Neural progenitor cell (in vitro differentiated cells): ENCODE results near the gene ERCC1. TPM values are rescaled to one million over a fixed set of nuclear protein-coding genes. Genes with fewer than 3 reads are reported as not detected.

Source experiments
- DNase-seq: peaks from one replicate; pipeline ENCODE4 v3.0.0-alpha.2; 2016; ENCODE audit warnings: low spot score
- H2AFZ ChIP-seq: fragments of 200-600 bp; sonication (generic); replicated peaks from 2 replicates; pipeline ENCODE4 v1.6.1; 2016; ENCODE audit warnings: antibody characterized with exemption
- H3F3A ChIP-seq: fragments of 200-600 bp; sonication (generic); 2 replicates; pipeline ENCODE4 v1.6.1; 2016; ENCODE audit warnings: antibody characterized with exemption, low read depth
- H3K27ac ChIP-seq: fragments of 200-600 bp; sonication (generic); 2 replicates; pipeline ENCODE4 v1.5.1; 2016; ENCODE audit warnings: mild to moderate bottlenecking
- H3K27me3 ChIP-seq: fragments of 200-600 bp; sonication (generic); 2 replicates; pipeline ENCODE4 v1.6.1; 2016; ENCODE audit warnings: mild to moderate bottlenecking, moderate library complexity
- H3K36me3 ChIP-seq: fragments of 200-600 bp; sonication (generic); 2 replicates; pipeline ENCODE4 v1.5.1; 2016
- H3K4me1 ChIP-seq: fragments of 200-600 bp; sonication (generic); 2 replicates; pipeline ENCODE4 v1.6.1; 2016; ENCODE audit warnings: mixed run types
- H3K4me2 ChIP-seq: fragments of 200-600 bp; sonication (generic); 2 replicates; pipeline ENCODE4 v1.6.1; 2016
- H3K4me3 ChIP-seq: fragments of 200-600 bp; sonication (generic); 2 replicates; pipeline ENCODE4 v1.5.1; 2016
- H3K79me2 ChIP-seq: fragments of 200-600 bp; sonication (generic); 2 replicates; pipeline ENCODE4 v1.6.1; 2016; ENCODE audit warnings: low read depth
- H3K9ac ChIP-seq: fragments of 200-600 bp; sonication (generic); 2 replicates; pipeline ENCODE4 v1.6.1; 2016
- H3K9me3 ChIP-seq: fragments of 200-600 bp; sonication (generic); 2 replicates; pipeline ENCODE4 v1.5.1; 2016; ENCODE audit warnings: low read depth
- H4K20me1 ChIP-seq: fragments of 200-600 bp; sonication (generic); 2 replicates; pipeline ENCODE4 v1.6.1; 2016; ENCODE audit warnings: low read depth
- H3K27ac Mint-ChIP-seq: 3 replicates; pipeline ENCODE4 v1.8.0; 2021; ENCODE audit warnings: mixed read lengths
- H3K27me3 Mint-ChIP-seq: 2 replicates; pipeline ENCODE4 v1.8.0; 2022; ENCODE audit warnings: low read depth, mild to moderate bottlenecking, inconsistent platforms, moderate library complexity, mixed read lengths; ENCODE audit not compliant: insufficient read depth
- H3K36me3 Mint-ChIP-seq: 3 replicates; pipeline ENCODE4 v1.8.0; 2021; ENCODE audit warnings: mixed read lengths
- H3K4me1 Mint-ChIP-seq: 3 replicates; pipeline ENCODE4 v1.8.0; 2021; ENCODE audit warnings: mixed read lengths
- H3K4me3 Mint-ChIP-seq: 3 replicates; pipeline ENCODE4 v1.8.0; 2021; ENCODE audit warnings: mild to moderate bottlenecking, moderate library complexity, mixed read lengths
- H3K9me3 Mint-ChIP-seq: 3 replicates; pipeline ENCODE4 v1.8.0; 2020; ENCODE audit warnings: mixed read lengths
- CTCF ChIP-seq: fragments of 200-600 bp; sonication (generic); IDR thresholded peaks from 2 replicates; pipeline ENCODE4 v1.5.1; 2017; ENCODE audit warnings: antibody characterized with exemption, mild to moderate bottlenecking
- EZH2 ChIP-seq: fragments of 200-600 bp; sonication (generic); IDR thresholded peaks from 2 replicates; pipeline ENCODE4 v1.6.1; 2017; ENCODE audit warnings: antibody characterized with exemption, mild to moderate bottlenecking, moderate library complexity
- EZH2phosphoT487 ChIP-seq: fragments of 200-600 bp; sonication (generic); IDR thresholded peaks from 2 replicates; pipeline ENCODE4 v1.6.1; 2017; ENCODE audit warnings: antibody characterized with exemption
- total RNA-seq: library from RNA; depleted of rRNA; stranded (reverse); fragments of >200 nt; gene quantifications from 2 replicates; pipeline ENCODE4 v1.2.3, GENCODE V29; 2015; ENCODE audit warnings: low replicate concordance

ERCC1 gene
- total RNA-seq, 1 donor from 2014 or later, result 46.0 TPM

GRCh38 chr19:45385392-45386221 lies 38.1 kb downstream of the ERCC1 start:
- Histone ChIP-seq H3K79me2 (no peaks in the 10 kb centered on the region), H3K27ac (no peak overlapping the region), H3K9me3 (no peaks in the 10 kb centered on the region), H3K4me1 (no peaks in the 10 kb centered on the region), H3K4me3 (no peak overlapping the region), H3K27me3 (peaks cover 31% of the 10 kb centered on the region), H2AFZ (no peak overlapping the region), H3F3A (no peaks in the 10 kb centered on the region), H4K20me1 (no peaks in the 10 kb centered on the region), H3K9ac (no peak overlapping the region), H3K36me3 (no peaks in the 10 kb centered on the region), H3K4me2 (peak overlapping the region; percentile 27)
- Mint-ChIP-seq H3K36me3 (no peaks in the 10 kb centered on the region), H3K27me3 (peaks cover 3% of the 10 kb centered on the region), H3K4me3 (no peak overlapping the region), H3K27ac (no peak overlapping the region), H3K4me1 (peaks cover 2% of the 10 kb centered on the region), H3K9me3 (no peaks in the 10 kb centered on the region)
- peak; percentile 19 for DNase-seq
- TF ChIP-seq EZH2 (peak; percentile 54), CTCF (no peak), EZH2phosphoT487 (peak; percentile 46)

- peaks cover 4% of the 10 kb centered on the region for H3K4me1 ChIP-seq
- peaks cover 6% of the 10 kb centered on the region for H3F3A ChIP-seq
- no peaks in the 10 kb centered on the region for H3K79me2 ChIP-seq
- H3K4me3 ChIP-seq, result no peak overlapping the region
- H3K9me3 ChIP-seq, result no peaks in the 10 kb centered on the region
- Mint-ChIP-seq H3K27me3 (peaks cover 8% of the 10 kb centered on the region), H3K27ac (no peak overlapping the region), H3K36me3 (no peaks in the 10 kb centered on the region), H3K9me3 (no peaks in the 10 kb centered on the region), H3K4me3 (no peak overlapping the region), H3K4me1 (peaks cover 5% of the 10 kb centered on the region)
- H3K27ac ChIP-seq, result no peak overlapping the region
- H3K9ac ChIP-seq, result no peak overlapping the region
- no peak for DNase-seq
- TF ChIP-seq CTCF (no peak), EZH2 (no peak), EZH2phosphoT487 (no peak)
- no peak overlapping the region for H3K4me2 ChIP-seq
- H3K27me3 ChIP-seq, result peaks cover 31% of the 10 kb centered on the region
- no peaks in the 10 kb centered on the region for H3K36me3 ChIP-seq
- no peaks in the 10 kb centered on the region for H4K20me1 ChIP-seq
- H2AFZ ChIP-seq, result no peak overlapping the region
Observed at GRCh38 chr19:45382426-45382825, 41.3 kb downstream of the ERCC1 start.

GRCh38 chr19:45380107-45380506 lies 43.6 kb downstream of the ERCC1 start:
- Histone ChIP-seq H3K36me3 (no peaks in the 10 kb centered on the region), H3K4me3 (no peak overlapping the region), H3F3A (peaks cover 19% of the 10 kb centered on the region), H3K4me2 (no peak overlapping the region), H3K27me3 (peaks cover 8% of the 10 kb centered on the region), H3K9me3 (no peaks in the 10 kb centered on the region), H3K4me1 (peaks cover 4% of the 10 kb centered on the region), H3K79me2 (no peaks in the 10 kb centered on the region), H4K20me1 (no peaks in the 10 kb centered on the region), H2AFZ (no peak overlapping the region), H3K27ac (no peak overlapping the region), H3K9ac (no peak overlapping the region)
- Mint-ChIP-seq H3K4me3 (no peak overlapping the region), H3K4me1 (peaks cover 12% of the 10 kb centered on the region), H3K27me3 (peaks cover 8% of the 10 kb centered on the region), H3K27ac (no peak overlapping the region), H3K9me3 (no peaks in the 10 kb centered on the region), H3K36me3 (no peaks in the 10 kb centered on the region)
- TF ChIP-seq EZH2 (no peak), CTCF (no peak), EZH2phosphoT487 (no peak)
- no peak for DNase-seq
